Measurements from ENCODE around the gene HOXA6. TPM values are rescaled to one million over a fixed set of nuclear protein-coding genes. Genes with fewer than 3 reads are reported as not detected.
A peak's percentile ranks its signal among the peaks of the same experiment; 100 is the strongest.

Gene HOXA6
- total RNA-seq, 2 donors from 2014 or later = 20.0 to 21.2 TPM

DNA sequence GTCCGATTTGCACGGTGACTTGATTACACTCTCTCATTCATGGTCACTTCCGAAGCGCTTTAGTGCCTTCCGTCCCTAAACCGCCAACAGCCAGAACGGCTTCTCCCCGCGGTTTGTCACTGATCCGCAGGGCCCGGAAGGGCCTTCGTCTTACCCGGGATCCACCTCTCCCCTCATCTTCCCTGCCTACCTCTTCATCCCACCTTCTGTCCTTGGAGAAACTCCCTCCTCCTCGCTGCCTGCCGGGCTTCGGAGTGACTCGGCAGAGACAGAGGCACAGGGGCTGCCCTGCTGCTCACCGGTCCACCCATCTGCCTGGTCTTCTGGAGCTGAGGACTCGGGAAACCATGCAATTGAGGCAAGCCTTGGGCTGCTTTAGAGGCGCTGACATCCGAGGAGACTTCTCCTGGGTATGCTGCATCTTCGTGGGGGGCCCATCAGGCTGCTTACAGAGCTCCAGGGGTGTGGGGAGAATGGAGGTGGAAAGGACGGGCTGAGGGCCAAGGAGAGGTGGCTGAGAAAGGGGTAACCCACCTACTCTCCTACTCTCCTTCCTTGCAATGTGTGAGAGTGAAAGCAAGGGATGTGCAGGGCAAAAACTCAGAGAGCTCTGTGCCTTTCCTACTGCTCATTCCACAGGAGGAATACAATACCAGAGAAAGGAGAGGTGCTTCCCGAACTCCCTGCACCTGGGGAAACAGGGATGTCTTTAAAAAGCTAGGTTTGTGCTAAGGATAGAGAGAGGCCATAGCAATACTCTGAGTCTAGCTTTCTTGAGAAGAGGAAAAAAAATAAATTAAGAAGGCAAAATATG, 38.5 kb upstream of the HOXA6 start:
- ATAC-seq (no peak), DNase-seq (peak; percentile 30 to 36)
- intact Hi-C loops (cut with DNase I, micrococcal nuclease) = no loop called here

DNA sequence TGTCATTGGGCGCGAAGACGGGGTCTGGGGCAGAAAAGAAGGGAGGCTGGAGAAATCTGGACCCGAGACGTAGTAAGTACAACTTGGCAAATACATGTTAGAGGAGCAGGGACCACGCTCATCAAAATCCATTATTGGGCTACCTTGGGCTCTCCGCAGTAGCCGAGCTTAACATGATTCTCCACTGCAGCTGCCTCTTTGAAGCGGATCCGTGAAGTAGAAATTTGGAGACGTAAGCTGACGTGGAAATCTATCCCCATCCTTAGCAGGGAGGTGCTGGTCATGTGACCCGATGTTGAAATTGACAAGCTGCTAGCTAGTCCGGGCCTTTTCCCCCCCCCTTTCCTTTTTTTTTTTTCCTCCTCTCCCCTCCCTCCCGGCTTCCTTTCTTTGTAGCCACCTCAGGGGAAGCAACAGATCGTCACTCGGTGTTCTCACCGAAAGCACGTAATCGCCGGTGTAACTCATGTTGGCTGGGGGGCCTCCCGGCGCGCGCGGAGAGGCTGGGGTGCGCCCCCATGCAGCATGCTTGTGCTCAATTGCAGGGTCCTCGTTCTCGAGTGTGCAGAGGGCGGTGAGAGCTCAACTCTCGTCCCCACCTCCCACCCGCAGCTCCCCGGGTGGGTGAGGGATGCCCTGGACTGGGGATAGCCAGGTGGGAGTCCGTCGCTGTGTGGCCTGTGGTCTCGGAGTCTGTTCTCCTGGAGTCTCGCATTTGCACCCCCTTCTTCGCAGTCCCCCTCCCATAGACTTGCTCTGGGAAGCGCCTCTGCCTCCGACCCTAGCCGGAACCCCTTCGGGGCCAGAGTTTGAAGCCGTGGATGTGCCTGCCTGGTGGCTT, 37.7 kb upstream of the HOXA6 start, which contains the start of gene HOXA11:
HOXA11 (minus strand) TSS at position 220 of the 841 bp plus-strand sequence; CDS start at position 132, 88 bp downstream.
- ATAC-seq = peak; percentile 37
- intact Hi-C loops (cut with DNase I, micrococcal nuclease) = no loop called here
- DNase-seq = peak; percentile 65 to 91

DNA sequence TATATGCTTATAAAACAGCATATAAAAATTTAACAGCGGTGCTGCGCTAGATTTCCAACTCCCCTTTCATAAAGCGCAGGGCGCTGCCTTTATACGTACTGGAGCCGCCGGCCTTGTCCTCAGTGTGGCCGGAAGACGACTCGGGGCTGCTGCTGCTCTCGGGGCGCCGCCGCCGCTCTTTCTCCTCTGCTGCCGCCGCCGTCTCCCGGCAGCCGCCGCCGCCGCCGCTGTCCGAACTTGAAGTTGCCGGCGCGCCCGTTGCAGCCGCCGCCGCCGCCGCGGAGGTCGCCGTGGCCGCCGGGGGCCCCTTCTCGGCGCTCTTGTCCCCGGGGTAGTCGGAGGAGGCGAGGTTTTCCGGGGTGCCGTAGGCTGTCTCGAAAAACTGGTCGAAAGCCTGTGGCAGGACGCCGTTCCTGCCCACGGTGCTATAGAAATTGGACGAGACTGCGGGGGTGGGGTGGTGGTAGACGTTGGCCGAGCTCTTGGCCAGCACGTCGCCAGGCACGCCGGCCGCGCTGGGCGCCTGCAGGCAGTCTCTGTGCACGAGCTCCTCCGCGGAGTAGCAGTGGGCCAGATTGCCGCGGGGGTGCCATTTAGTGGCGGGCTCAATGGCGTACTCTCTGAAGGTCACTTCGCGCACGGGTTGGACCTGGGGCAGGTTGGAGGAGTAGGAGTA, 36.9 kb upstream of the HOXA6 start:
- peak; percentile 24 for ATAC-seq
- intact Hi-C loops (cut with DNase I, micrococcal nuclease) = no loop called here
- DNase-seq = peak; percentile 64 to 80

- DNase-seq (peak in 1 of 2 donors; percentile 45), ATAC-seq (no peak)
- intact Hi-C loops (cut with DNase I, micrococcal nuclease) = no loop called here
Observed at GRCh38 chr7:27183682-27184336, 36.2 kb upstream of the HOXA6 start.

DNA sequence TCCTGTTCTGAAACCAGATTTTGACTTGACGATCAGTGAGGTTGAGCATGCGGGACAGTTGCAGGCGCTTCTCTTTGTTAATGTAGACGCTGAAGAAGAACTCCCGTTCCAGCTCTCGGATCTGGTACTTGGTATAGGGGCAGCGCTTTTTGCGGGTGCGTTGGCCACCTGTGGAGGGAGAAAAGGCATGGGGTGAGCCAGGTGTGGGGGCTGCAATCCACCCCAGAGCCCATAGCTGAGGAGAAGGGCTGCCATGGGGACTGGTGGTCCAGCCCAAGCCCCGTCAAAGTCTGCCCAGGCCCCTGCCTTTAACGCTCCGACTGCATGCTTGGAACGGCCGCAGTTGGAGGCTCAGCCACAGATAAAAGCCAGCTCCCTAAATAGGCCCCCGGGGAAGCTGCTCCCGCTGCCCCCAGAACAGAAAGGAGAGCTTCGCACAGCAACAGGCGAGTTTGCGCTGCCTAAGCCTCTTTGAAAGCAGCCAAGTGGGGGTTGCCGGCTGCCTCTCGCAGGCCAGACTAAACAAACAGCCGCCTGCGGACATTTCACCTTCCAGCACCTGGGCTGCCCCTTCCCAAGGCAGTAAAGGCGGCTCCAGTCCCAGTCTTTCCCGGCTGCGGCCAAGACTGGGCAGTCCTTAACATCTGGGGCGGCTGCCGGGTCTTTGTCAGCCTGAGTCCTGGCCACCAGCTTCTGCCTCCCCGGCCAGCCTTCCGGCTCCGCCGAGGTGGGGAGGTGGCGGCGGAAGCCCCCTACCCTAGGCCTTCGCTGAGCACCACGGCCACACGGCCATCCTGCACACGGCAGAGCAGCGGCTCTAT, 35.5 kb upstream of the HOXA6 start:
- ATAC-seq (no peak), DNase-seq (peak; percentile 38 to 50)
- intact Hi-C loops (cut with DNase I, micrococcal nuclease) = no loop called here

DNA sequence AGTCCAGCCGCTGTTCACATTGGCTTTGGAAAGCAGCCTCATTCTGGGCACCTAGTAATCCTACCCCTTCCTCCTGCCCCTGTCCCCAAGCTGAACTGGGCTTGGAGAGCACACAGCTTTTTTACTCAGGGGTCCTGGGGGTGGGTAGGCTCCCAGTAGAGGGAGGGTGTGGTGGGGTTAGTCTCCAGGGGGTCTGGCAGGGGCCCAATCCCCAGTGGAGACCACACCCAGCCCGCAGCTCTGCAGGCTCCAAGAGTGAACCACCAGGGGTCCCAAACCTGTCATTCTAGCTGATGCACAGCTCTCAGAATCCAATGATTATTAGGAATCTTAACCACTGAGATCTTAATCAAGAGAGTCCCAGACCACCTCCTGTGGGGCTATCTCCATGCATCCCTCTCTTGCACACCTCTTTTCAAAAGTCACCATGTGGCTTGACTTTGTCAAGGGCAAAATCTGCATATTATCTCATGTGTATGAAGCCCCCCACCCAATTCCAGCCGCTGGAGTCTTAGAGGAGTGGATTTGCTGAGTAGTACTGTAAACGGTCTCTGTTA, 34.8 kb upstream of the HOXA6 start:
- ATAC-seq (no peak), DNase-seq (peak in 1 of 2 donors; percentile 25)
- intact Hi-C loops (cut with DNase I, micrococcal nuclease) = no loop called here

DNA sequence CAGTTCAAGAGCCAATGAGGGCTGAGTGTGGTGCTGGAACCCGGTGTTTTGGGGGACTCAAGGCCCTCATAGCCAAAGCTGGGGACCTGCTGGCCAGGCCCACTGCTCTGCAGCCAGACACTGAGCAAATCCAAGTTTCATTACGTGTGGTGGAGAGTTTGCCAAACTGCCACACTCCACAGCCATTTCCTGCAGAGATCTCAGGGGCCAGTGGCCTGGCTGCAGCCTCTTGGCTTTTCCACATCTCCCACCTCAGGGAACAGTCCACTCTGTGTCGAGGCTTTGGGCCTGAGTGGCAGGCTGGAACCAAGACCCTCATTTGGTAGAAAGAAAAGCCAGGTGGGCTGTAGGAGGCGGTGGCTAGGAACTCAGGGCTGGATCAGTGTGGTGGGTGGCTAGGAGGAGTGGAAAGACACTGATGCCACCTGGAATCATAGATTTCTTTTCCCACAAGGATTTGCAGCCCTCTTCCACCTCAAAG, 34.3 kb upstream of the HOXA6 start:
- ATAC-seq (no peak), DNase-seq (peak; percentile 21 to 28)
- intact Hi-C loops (cut with DNase I, micrococcal nuclease) = no loop called here

DNA sequence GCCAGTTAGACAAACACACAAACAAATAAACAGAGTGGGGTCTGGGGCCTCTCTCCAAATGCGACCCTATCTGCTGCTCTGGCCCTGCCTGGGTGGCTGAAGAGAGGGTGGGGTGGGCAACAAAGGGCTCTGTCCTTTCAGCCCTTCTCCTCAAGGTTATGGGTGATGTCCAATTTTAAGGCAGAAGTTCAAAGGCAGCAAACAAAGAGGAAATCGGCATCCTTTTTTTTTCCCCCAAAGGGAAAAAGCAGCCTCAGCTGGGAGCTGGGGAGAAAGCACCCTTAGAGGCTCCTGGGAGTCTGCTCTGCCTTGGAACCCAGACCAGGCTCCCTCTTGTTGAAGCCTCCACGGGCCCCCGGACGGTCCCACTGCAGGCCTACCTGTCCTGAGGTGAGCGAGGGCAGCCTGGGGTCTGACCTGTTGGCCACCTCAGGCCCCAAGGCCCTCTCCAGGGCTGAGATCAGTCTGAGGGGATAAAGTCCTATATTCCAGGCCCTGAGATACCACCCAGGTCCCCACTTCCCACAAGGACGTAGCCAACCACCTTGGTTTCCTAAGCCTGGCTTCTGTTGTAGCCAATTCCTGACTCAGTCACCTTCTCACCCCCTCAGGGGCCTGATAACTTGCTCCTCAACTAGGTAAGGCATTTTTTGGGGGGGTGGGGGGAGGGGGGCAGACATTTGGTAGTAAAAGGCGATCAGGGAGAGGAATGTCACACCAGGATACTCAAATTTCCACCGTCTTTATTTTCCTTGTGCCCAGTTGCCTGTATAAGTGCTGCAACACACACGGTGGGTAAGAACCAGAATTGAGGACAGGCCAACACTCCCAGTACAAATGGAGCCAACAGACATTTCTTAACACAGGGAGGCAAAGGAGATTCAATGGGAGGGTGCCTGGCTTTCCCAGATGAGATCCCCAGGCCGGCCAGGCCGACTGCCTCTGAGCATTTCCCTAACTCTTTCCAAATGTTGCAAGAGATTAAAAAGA, 33.2 kb upstream of the HOXA6 start:
- intact Hi-C loops (cut with DNase I, micrococcal nuclease) = no loop called here
- peak; percentile 33 to 48 for DNase-seq
- no peak for ATAC-seq

GRCh38 chr7:27179503-27180430, 32.2 kb upstream of the HOXA6 start:
- DNase-seq = peak; percentile 87
- peak; percentile 45 for ATAC-seq
- intact Hi-C loops (cut with DNase I, micrococcal nuclease) = loop anchor here in 1 of 2 donors (10.0 kb wide), 1 partner anchor 1325 kb away; no protein-coding TSS in a partner anchor

DNA sequence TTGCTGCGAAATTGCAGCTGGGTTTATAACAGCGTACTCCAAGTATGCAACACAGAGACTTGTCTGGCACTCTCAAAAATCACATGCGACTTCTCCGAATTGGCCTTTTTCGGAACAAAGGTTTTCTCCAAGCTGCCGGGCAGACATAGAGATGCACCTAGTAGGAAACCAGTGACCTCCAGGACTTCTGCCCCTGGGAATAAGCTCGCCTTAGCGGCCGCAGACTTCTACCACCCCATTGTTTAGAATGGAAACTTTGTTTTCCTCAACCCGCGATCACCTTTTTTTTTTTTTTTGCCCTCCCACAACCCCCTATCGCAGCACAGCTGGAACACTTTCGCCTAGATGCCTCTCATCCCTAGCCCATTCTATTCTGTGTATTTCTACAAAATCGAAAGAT, 31.5 kb upstream of the HOXA6 start:
- ATAC-seq (no peak), DNase-seq (peak in 1 of 2 donors; percentile 14)
- intact Hi-C loops (cut with DNase I, micrococcal nuclease) = loop anchor here in 1 of 2 donors (10.0 kb wide), 1 partner anchor 1324 kb away; no protein-coding TSS in a partner anchor

DNA sequence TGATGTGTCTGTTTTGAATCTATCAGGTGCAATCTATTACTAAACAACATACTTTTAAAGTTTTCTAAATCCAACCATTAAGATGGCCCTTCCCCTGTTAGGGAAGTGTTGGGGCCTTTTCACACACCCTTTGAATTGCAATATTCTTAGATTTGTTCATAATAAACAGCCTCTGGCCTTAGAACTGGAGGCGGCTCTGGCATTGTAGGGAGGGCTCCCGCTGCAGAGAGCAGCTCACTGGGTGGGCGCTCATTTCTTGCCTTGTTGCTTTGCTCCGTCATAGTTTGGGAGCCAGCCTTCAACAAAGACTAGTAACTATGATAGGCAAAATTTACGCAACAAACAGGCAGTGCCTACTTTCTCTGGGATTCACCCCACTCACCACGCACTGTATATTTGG, 30.8 kb upstream of the HOXA6 start:
- DNase-seq (peak; percentile 27 to 37), ATAC-seq (no peak)
- intact Hi-C loops (cut with DNase I, micrococcal nuclease) = loop anchor here in 1 of 2 donors (10.0 kb wide), 1 partner anchor 1324 kb away; no protein-coding TSS in a partner anchor

GRCh38 chr7:27177795-27178320, 30.3 kb upstream of the HOXA6 start:
- ATAC-seq (peak; percentile 3), DNase-seq (peak in 1 of 2 donors; percentile 17)
- intact Hi-C loops (cut with DNase I, micrococcal nuclease) = loop anchor here in 1 of 2 donors (10.0 kb wide), 1 partner anchor 1323 kb away; no protein-coding TSS in a partner anchor

- DNase-seq (peak; percentile 34 to 44), ATAC-seq (no peak)
- intact Hi-C loops (cut with DNase I, micrococcal nuclease) = loop anchor here in 1 of 2 donors (10.0 kb wide), 1 partner anchor 1322 kb away; no protein-coding TSS in a partner anchor
Observed at GRCh38 chr7:27176962-27177794, 29.6 kb upstream of the HOXA6 start.

DNA sequence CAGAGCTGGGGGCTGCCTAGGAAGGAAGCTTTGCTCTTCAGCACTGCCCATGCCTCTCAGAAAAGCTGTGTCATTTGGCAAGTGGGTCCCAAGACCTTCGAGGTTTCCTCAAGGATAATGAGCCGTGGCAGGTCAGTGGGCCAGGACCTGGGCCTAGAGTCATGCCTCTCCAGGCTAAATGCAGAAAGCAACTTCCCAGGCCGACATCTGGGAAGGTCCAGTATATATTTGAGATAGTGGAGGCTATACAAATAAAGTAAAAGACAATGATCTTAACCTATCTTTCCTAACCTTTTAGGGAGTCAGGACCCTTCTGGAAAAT, 28.9 kb upstream of the HOXA6 start:
- DNase-seq (no peak), ATAC-seq (no peak)

More for the DNA sequence above, 28.9 kb upstream of the HOXA6 start:
- intact Hi-C loops (cut with DNase I, micrococcal nuclease) = loop anchor here in 1 of 2 donors (10.0 kb wide), 1 partner anchor 1322 kb away; no protein-coding TSS in a partner anchor
